Activated CD8-positive, alpha-beta memory T cell treated with anti-CD3 and anti-CD28 coated beads, Interleukin-2, amount 50 U/mL, for 1 hour (primary cell): ENCODE results near the gene LRRC53.

Experiments used
- DNase-seq: peaks from one replicate; pipeline ENCODE4 v3.0.0-alpha.2; 2020; ENCODE audit errors: extremely low read depth

The LRRC53 gene, protein sequence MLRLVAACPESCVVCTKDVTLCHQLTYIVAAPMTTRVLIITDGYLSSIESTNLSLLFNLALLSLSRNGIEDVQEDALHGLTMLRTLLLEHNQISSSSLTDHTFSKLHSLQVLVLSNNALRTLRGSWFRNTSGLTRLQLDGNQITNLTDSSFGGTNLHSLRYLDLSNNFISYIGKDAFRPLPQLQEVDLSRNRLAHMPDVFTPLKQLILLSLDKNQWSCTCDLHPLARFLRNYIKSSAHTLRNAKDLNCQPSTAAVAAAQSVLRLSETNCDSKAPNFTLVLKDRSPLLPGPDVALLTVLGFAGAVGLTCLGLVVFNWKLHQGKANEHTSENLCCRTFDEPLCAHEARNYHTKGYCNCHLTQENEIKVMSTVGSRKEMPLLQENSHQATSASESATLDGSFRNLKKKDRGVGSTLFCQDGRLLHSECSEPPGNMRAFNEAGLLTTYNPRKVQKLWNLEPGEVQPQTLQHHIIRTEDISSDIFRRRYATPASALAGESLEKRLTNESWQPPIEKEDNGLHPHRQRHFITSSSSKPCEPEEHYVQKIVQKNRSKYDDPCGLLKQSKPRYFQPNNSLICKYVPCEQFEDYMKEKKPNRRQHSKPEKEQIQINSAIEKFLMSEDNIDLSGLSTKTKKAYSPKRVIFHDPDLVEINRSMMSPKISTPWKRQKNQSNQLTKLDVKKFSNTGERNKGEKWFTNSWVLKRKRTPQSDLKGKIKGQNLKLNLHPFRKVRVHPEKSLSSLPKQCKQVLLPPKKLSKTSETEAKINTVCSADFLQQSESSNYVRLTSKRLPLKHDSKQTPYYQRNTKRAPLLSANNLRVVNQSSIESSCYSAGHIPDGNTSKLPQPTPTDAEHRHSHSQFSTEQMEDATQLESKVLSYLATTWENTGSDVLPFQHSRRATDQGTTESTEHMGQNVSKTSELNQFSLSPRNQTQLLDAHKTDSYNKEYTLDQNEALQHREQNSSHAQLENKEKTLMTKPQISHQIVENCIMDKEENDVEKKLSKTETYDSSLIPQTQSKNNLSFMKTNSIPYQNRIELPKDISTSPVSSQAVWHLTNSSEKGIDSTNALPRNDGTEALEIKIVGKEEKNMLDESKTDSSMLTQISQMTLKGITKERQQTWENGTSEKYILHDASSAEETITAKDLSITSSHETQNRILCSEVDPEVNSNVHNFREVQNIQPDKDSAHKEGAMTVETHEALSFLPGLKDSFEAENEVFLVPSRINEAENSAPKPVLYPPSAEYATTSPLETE

DNA sequence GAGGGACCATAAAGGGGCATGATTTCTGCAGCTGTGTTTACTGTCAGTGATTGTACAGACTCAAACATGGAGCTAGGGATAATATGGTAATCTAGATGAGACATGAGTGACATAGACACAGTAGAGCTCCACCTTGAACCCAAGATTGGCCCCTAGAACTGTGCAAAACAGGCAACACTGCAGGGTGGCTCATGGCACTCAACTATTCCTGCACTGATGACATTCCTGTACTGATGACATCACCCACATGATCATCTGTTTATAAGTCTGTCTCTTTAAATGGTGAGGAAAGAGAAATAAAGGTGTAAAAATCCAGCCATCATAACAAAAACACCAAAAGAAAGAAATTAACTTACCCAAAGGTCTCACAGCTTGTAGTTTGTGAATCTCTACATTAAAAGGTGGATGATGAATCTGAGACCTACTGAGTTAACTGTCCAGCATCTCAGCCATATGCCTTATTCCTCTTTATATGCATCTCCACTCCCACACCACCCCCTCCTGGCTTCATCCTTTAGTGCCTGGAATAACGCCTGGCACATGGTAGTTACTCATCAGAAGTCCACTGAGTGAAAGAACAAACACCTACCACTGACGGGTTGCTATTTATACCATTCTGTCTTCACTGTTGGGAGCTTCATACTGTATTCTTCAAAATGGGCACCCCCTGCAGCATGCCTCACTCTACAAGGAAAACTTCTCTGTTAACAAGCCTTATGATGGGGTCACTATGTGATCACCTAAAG, at the start of gene LRRC53:
Gene LRRC53 (minus strand): TSS at position 442 of the 746 bp plus-strand sequence. CDS start 29,262 bp downstream, outside the sequence.
- no peak for DNase-seq

DNA sequence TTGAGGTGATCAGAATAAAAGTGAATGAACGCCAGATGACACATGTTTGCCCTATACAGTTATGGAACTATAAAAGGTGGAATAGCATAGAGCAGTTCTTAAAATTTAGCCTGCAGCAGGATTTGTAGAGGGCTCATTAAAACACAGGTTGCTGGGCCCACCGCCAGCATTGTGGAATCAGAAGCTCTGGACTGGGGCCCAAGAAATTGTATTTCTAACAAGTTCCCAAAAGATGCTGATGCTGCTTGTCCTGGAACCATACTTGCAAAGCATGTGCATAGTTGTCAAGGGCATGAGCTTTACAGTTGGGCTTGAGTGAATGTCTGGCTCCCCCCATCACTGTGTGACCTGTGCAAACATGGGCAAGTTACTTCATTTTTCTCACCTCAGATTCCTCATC, 37.5 kb upstream of the LRRC53 start:
- DNase-seq: no peak

DNA sequence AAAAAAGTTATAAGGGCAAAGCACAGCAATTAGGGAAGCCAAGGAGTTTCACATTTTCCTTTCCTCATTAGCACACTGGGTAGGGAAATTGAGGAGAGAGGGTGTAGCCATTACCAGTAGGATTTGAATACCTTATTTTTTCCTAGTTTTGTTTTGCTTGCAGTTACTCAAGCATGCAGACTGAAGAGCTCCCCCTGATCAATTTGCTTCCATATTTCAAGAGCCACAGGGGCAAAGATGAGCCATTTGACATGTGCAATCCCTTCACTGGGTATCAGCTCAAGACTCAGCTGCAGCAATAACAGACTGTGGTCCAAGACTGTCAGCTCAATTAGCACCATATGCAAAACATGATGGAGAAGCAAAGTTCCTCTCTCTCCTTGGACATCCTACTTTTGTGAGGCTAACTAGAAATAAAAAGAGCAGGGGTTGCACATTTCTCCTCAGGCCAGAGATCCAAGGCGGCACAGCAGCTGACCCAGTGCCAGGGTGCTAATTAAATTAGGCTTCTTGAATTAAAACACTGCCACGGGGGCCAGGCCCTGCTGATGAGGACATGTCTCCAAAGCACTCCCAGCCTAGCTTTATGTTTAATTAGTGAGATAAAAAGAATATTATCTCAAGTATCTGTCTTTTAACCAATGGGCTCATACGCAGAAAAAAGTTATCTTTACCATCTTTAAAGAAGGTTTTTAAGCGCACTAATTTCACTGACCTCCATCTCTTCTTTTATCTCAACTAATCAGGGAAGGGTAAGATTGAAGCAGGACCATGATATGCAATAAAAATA, 36.7 kb upstream of the LRRC53 start:
- DNase-seq: no peak

DNA sequence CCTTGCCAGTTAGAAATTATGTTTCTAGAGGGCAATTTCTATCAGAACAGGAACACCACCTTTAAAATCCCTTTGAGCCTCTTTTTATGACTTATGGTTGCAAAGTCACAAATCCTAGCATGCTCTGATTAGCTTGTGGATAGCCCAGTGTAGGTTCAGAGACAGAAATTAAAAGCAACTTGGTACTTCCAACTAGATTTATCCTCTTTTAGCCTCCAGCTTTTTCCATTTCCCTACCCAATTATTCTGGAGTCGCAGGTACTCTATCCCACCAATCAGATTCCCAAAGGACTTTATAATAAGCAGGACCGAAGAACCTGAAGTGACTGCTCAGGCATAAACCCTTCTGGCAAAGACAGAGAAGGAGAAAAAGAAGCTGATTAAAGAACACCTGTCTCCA, 33.4 kb upstream of the LRRC53 start:
- no peak for DNase-seq

DNA sequence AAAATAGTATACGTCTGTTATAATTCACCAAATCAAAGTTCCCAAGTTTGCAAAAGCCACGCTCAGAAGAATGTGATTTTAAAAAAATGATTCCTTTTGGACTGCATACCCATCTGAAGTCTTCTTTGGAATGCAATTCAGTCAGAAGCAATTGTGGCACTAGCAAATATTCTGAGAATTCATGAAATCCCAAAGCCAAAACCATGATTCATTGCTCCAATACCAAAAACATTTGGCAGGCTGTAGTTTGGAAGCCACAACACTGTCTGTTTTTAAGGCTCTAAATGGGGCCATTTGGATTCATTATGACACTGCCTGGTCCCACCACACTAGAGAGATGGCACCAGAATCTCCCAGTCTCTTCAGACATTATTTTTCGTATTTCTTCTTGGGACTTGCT, 21.8 kb upstream of the LRRC53 start:
- DNase-seq: no peak

DNA sequence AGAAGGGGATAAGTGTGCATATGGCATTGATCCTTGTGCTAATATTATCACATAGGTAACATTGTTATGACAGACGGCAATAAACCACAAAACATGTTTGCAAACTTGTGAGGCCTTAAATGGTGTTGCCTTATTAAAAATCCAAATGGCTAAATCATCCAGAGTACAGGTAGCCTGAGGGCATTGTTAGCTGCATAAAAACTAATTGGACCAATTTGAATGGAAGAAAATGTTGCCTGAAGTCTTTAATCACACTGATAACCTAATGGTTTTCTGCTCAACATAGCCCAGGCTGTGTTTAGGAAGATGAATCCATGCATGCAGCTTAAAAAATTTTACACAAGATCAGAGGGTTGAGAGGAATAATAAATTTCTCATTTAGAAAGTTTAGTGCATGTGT, 19.4 kb upstream of the LRRC53 start:
- no peak for DNase-seq

DNA sequence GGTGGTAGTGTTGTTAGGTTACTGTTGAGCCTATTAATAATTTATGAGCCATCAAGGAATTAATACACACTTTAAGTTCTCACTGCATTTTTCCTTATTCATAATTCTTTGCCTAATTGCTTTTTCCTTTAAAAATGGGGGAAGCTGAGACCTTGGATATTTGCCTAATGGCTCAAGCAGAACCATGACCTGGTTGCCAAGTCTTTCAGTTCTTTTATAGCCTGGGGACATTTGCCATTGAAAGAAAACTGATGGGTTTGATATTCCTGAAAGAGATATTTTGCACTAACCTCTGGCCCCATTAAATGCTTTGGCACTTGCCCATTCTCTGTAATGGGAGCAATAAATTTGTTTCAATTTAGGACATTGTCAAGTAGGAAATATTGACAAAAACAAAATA, 18.5 kb upstream of the LRRC53 start:
- no peak for DNase-seq

DNA sequence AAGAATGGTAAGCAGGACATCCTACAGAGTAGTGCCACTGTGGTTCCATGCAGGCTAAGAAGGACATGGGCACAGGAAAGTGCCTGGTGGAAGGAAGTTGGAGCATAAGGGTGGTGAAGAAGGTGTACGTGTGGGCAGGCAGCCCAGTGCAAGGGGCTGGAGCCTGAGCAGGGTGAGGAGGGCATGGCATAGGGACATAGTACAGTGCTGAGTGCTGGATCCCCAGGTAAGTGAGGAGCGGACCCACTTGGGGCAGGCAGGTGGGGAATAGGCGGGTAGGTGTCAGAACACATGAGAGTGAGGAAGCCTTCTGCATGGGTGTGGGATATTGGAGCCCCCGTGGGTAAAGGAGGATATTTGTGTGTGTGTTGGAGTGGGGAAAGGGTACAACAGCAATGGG, 15.7 kb upstream of the LRRC53 start:
- no peak for DNase-seq

DNA sequence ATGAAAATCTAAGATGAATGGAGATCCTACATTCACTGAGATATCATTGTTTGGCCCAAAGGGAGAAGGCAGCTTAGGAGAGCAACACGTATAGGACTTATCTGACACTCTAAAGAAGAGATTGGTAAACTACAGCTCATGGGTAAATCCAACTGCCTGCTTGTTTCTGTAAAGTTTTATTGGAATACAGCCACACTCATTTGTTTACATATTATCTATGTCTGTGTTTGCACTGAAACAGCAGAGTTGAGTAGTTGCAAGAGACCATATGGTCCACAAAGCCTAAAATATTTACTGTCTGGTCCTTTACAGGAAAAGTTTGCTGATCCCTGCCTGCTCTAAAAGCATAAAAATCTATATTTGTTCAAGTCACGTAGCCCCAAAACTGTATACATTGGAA, 14.3 kb upstream of the LRRC53 start:
- no peak for DNase-seq

DNA sequence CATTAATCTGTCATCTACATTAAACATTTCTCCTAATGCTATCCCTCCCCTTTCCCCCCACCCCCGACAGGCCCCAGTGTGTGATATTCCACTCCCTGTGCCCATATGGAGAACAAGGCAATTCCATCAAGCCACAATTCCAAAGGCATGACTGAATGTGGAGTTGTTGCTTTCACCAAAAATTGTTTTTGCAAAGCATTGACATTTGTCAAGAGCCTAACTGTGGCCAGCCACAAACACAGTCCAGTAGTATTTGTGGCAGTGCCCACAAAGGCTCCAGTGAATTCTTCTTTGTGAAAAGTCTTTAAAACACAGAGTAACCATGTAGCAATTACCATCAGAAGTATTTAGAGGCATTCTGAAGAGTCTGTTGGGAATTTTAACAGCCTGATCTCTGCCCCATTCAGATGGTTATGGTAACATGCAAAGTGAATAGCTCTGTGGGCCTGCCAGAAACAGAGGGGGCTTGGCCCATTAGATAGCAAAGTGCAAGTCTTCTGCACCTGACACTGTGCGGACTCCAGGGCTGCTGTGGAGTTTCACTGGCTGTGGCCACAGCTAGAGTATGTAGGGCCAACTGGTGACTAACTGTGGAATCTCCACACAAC, 11.6 kb upstream of the LRRC53 start:
- no peak for DNase-seq

DNA sequence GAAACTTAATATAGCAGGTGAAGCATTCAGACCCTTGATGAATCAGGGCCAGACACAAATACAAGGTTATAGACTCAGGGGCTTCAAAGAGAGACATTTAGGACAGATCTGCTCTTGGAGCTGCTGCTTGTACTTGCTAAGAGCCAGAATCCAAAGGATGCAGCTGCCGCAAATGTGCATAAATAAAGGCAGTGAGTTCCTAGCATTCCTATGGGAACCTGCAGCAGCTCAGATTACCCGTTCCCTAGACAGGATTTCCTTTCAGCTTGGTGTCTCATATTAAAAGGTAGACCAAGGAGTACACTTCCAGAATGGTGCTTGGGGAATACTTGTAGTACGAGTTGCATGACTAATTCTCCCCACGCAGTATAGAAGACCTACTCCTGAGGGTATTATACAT, 9.7 kb upstream of the LRRC53 start:
- DNase-seq: no peak

DNA sequence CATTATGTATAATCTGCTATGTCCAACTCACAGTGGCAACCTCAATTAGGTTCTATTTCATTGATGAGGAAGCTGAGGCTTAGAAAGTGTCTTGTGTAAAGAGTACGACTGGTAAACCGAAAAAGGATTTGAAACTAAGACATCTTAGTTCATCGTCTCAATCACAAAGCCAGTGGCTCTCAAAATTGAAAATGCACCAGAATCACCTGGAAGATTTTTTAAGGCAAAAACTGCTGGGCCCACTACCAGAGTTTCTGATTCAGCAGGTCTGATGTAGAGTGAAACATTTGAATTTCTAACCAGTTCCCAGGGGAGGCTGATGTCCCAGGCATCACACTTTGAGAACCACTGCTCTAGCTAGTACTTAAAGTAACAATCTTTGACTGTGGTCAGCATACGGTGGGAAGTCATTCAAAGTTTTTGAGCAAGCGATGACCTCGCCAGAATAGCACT, 5.2 kb upstream of the LRRC53 start:
- no peak for DNase-seq

DNA sequence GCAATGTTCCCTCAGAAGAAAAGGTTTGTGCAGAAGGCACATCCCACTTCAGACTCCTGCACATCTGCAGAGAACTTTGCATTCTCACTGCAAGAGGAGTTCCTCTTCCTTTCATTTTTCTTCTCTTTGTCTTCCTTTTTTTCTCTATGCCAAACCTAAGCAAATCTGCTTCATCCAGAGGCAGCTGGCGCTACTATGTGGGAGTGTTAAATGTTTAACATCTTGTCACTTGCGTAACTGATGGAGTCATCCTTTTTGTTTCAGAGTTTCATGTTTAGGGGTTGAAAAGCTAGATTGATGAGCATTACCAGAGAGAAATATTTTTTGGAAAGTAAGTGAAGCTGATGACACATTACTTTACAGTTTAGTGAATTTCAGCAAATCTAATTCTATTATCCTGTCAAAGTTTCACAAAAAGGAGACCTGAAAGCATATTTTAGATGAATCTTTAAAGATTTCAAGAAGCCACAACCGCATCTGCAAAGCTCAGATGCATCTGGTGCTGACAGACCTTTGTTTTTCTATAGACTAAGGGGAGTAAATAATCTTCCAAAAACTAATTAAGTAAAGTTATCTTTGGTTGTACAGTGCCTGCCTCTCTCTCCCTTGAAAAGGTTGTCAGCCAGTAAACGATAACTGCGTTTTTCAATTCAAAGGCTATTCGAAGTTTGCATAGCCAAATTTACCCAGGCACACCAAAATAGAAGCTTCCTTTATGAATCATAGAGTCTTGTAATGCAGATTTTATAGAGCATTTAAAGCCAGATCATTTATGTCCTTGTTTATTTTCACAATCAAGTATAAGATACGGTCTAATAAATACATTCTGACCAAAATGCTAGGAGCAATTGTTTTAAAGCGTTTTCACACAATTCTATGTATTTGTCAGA, 1.2 kb upstream of the LRRC53 start:
- DNase-seq: no peak

DNA sequence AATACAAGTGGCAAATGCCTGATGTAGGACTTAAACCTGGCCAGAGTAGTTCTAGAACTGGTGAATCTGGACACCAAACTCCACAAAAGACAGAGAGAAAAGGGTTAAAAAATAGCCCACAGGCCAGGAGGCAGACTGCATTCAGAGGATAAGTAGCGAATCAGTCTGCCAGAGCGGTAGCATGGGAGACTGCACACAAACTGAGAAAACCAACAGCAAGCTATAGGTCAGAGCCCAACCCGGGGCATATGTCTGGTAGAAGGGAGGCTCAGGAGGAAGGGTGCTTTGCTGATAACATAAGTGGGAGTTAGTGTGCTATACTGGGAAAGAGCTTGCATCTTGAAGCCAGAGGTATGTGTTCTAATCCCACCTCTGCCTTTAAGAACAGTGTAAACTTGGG, 4.0 kb downstream of the LRRC53 start:
- DNase-seq: no peak

DNA sequence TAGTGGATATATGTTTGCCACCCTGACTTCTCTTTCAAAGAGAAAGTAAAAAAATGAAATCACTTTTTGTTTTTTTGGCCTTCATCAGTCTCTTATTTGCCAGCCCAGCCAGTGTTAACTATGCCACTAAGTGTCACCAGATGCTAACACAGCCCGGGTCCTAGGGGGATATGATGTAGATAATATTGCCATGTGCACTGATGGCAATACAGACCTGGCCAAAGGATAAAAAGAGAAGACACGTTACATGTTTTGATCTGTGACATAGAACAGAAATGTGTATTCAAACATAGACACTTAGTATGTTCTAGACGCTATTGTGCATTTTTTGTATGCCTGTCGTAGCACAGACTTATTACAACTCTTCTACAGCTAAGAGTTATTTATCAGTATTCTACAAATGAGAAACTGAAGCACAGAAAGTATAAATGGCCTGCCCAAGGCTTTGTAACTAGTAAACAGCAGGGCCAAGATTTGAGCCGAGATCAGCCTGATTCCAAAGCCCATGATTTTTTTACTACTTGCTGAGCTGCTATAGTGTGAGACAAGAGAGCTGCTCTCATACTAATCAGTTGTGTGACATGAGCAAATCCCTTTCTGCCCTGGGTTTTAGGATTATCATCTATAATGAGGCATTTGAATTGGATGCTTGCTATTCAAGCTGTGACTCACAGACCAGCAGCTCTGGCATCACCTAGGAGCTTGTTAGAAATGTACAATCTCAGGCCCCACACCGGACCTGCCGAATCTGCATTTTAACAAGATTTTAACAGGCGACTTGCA, 6.3 kb downstream of the LRRC53 start:
- no peak for DNase-seq

DNA sequence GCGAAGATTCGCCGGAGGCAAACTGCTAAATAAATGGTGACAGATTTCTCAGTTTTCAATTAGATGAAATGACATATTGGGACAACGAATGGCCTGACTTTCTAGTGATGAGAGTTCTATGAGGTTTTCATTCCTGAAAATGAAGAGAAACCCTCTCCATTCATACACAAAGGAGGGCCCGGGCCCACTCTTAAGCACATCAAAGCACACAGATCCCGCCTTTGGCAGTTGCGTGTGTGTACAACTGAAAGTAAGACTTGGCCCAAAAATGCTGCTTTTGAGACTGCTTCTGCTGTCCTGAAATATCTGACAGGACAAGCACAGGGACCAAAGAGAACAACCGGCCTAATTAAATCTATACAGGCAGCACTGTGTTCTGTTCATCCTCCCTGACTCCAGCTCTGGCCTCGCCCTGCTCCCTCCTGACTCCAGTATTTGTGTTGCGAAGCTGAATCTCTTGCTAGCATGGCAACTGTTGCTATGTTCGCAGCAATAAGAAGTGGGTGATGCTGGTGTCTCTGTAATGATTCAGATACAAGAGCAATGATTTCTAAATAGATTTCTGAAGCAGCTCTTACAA, 7.4 kb downstream of the LRRC53 start:
- no peak for DNase-seq

DNA sequence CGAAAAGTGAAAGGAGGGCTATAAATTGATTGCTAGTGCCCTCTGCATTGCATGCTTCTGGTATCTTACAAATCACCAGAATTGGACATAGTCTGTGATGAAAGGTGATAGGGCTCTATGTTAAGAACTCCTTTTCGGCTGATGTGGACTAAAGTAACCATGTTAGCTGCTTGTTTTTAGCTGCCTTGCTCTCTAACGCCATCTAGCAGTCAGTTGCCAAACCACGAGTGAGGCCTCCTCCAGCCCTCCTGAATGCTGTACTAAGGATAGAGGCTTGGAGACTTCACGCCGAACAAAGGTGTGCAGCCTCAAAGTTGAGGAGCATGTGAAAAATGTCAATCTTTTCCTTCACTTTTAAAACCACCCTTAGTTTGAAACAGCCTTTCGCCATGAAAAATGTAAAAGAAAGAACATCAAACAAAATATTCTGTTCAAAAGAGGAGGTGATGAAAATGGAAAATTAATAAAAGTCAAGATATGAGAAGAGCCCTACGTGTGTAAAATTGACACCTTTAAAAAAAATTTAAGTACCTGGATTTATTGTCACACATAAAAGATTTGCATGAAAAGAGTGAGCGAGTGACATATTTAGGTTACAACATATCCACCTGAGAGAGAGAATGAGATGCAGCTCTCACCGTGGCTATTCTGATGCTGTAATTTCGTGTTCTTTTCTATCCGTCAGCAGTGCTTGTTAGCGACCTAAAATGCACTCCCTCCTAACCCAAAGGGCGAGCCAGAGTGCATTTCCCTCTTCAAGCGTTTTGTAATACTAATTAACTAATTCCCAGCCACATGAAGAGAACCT, 8.1 kb downstream of the LRRC53 start:
- no peak for DNase-seq
